Left colon (tissue), 2 donors: ENCODE results near the gene ALG11. TPM values are rescaled to one million over a fixed set of nuclear protein-coding genes. Genes with fewer than 3 reads are reported as not detected.

ENCODE experiments used
- ATAC-seq: fragments of 200-7000 bp; cut with Tn5 transposase; one replicate; pipeline ENCODE4 v1.9.1; 2020; ENCODE audit warnings: mild to moderate bottlenecking, moderate library complexity
- DNase-seq, 2 donors: peaks; one replicate each; pipeline ENCODE4 v3.0.0-alpha.2; 2020
- intact Hi-C, 2 donors: fragments of 100-400 bp; cut with DNase I in 1 of 2; cut with micrococcal nuclease in 1 of 2; formaldehyde crosslinking; loops; one replicate each; pipeline versions ENCODE4 v1.11.2 to v1.14.0; 2022; cut with DNase I, micrococcal nuclease
- total RNA-seq, 2 donors: library from RNA; stranded (reverse); fragmentation: NEBNext Ultra II Directional; extraction: Animal tissue kit (Norgen Biotek cat#: 25700); gene quantifications; one replicate each; pipeline ENCODE4 v1.2.1, GENCODE V29; 2021
- donor health status: DM: no; HTN: no; CAD: no.
- donor health status: DM: yes; HTN: yes; CAD: no.

The ALG11 gene
- total RNA-seq, 2 donors from 2014 or later, result 37.2 to 37.7 TPM

GRCh38 chr13:51995677-51996551 lies 16.3 kb upstream of the ALG11 start:
- intact Hi-C loops, result no loop called here
- DNase-seq (peak; percentile 57 to 72), ATAC-seq (peak; percentile 90)

DNA sequence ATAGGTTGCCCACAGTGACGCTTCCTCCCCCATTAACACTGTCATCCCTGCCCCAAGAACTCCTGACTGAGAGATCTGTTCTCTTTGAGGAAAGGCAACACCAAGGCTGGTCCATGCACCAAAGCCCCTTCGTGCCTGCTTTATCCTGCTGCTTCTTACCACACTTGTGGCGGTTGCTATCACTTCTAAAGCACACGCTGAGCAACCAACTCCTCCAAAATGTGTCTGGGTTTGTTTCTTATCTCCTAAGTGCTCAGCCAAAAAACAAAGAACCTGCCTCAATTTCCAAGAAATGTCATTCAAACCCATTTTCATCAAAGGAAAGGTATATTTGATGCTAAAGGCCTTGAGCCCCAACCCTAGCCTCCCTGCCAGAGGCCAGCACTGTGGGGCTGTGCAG lies 15.6 kb upstream of the ALG11 start:
- intact Hi-C loops, result no loop called here
- no peak for DNase-seq
- ATAC-seq, result no peak

DNA sequence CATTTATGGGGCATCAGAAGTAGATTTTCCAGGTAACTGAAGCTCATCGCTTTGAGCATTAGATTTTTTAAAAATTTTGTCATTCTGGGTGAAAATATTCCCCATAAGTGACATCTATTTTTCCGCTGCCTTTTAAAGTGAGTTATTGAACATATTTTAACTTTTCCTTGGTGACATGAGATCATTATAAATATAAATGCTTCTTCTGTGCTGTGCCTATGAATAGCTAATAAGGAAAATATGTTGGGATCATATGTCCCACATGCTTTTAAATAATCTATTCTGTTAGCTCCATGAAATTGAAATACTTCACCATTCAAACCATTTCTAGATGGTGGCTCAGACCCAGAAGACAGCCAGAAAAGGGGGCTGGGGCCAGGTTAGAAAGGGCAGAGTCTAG lies 15.0 kb upstream of the ALG11 start:
- DNase-seq (no peak), ATAC-seq (no peak)
- intact Hi-C loops, result no loop called here

DNA sequence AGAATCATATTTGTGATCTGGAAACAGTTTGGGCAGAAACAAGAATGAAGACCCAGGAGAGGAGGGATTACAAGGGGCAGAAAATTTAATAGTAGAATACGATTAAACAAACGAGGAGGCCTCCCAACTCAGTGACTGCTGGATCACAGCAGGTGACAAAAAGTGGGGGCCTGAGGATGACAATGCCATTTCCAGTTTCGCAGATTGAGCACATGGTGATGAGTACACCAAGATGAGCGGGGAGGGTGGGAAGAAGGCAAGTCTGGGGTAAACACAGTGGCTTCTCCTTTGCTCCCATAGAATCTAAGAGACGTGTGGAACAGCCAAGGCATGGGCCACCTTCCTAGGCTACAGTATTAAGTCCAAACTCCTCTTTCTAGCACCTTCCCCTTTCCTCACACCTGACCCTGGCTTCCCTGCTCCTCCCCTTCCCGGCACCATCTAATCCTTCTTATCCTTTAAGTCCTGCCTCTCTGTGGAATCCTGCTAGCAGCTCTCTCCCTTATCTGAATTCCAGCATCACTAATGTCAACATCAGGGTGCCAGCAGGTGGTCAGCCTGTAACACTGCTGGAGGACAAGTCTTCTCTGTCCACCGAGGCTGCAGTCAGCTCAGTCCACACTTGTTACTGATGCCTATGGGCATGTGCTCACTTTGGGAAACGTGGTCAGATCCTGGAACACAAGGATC lies 14.4 kb upstream of the ALG11 start:
- DNase-seq (no peak), ATAC-seq (peak; percentile 5)
- intact Hi-C loops, result no loop called here

DNA sequence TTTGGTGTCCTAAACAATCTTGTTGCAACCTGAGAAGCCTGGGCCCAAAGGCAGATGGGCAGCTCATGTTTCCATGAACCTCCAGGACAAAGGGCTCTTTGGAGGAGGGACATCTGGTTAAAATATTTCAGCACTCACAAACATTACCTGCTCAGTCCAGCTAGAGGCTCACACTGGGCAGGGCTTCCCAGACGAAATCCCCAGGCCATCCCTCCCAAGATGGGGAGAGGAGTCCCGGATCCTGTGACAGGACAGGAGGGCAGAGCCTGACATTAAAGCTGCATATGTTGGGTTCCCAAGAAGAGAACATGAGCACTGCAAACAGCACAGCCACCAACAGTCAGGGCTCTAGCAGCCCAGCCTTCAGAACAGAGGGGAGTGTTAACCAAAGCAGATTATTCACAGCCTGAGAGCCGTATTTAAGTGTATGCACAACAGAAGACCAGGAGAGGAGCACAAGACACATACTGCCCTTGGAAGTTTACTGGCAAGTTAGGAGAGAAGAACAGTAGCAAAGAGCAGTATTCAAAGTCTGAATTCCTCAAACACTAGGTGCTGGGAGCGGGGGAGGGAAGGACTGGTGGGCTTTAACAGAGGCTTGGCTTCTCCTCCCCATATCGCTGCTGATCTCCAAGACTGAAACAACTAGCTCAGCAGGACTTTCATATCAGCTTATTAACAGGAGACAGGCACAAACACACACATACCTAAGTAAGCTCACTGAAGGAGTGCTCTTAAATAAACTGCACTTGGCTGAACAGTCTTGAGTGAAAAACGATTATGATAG lies 13.3 kb upstream of the ALG11 start:
- ATAC-seq, result no peak
- intact Hi-C loops, result no loop called here

DNA sequence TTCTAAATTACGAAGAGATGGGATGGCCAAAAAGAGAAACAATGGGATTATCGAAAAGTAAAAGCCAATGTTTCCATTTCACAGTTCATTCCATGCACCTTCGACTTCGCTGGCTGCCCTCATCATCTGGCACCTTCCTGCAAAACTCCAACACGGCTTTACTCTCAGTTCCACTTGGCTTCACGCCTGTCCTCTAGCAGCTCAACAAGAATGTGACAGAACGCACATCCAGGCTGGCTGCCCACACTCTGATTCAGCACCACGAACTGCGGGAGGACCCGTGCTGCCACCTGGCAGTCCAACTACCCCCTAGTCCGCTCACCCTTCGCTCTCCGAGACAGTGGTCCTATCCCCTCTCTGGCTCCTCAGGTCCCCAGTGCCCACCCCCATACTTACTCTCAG lies 12.7 kb upstream of the ALG11 start:
- DNase-seq (no peak), ATAC-seq (no peak)
- intact Hi-C loops, result no loop called here

More for the DNA sequence above, 13.3 kb upstream of the ALG11 start:
- DNase-seq, result no peak

DNA sequence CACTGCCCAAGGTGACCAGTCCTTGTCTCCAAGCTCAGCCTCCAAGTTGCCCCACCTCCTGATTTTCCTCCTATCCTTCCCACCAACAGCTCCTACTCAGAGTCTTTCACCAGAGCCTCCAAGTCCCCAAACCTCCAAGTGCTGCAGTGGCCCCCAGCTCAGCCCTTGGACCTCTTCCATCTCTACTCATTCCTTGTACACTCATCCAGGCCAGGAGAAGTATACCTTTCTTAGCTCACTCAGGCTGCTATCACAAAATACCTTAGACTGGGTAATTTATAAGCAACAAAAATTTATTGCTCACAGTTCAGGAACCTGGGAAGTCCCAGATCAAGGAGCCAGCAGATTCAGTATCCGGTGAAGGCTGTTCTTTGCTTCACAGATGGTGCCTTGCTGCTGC lies 12.3 kb upstream of the ALG11 start:
- DNase-seq (no peak), ATAC-seq (no peak)
- intact Hi-C loops, result loop anchor here in 1 of 2 donors (10.0 kb wide), 1 partner anchor 125 kb away; the partner anchor contains the start of gene NEK5

DNA sequence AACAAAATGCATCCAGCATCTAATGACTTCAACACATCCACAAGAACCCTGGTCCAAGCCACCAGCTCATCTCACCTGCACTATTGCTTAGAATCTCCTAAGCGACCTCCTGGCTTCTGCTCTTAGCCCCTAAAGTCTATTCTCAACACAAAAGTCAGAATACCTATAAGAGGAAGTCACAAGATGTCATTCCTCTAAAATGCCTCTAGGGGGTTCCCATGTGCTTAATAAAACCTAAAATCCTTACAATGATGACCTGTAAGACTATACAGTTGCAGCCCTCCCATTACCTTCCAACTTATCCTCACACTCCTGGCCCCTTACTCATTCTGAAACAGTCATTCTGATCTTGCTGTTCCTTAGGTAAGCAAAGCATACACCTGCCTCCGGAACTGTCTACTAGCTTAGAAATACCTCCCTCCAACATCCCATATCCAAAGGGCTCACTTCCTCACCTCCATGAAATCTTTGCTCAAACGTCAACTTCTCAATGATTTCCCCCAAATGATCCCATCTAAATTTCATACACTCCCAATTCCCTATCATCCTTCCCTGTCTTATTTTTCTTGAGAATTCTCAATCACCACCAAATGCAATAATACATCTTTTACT lies 11.0 kb upstream of the ALG11 start:
- intact Hi-C loops, result loop anchor here in 1 of 2 donors (10.0 kb wide), 1 partner anchor 124 kb away; the partner anchor contains the start of gene NEK5
- no peak for DNase-seq
- peak; percentile 35 for ATAC-seq

DNA sequence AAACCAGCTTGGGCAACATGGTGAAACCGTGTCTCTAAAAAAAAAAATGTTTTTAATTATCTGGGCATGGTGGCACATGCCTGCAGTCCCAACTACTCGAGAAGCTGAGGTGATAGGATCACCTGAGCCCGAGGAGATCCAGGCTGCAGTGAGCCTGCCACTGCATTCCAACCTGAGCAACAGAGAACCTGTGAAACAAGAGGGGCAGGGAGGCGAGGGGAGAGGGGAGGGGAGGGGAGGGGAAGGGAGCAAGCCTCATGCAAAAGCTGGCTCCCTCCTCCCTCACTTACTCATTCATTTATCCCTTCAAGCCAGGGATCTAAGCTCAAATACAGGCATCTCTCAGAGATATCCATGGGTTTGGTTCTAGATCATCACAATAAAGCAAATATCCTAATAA lies 9.8 kb upstream of the ALG11 start:
- DNase-seq, result no peak
- intact Hi-C loops, result loop anchor here in 1 of 2 donors (10.0 kb wide), 1 partner anchor 122 kb away; the partner anchor contains the start of gene NEK5
- no peak for ATAC-seq

DNA sequence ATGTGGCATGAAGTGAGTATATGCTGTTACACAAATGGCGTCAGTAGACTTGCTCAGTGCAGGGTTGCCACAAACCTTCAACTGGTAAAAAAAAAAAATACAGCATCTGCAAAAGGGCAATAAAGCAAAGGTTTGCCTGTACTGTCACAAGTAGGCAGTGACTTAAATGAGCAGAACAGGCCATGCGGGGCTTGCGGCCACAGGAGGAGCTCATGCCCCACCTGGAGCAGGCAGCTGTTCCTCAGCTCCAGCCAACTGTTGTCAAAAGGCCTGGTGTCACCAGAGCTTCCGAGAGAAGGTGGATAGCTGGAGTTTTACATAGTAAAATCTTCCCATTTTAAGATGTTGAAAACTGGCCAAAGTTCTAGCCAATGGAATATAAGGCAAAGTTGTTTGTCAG lies 8.7 kb upstream of the ALG11 start:
- DNase-seq, result peak in 1 of 2 donors; percentile 37

GRCh38 chr13:52004511-52005170 lies 7.6 kb upstream of the ALG11 start:
- DNase-seq (peak; percentile 70 to 75), ATAC-seq (peak; percentile 91)
- intact Hi-C loops, result loop anchor here in 1 of 2 donors (10.0 kb wide), 1 partner anchor 120 kb away; the partner anchor contains the start of gene NEK5

More for the DNA sequence above, 8.7 kb upstream of the ALG11 start:
- intact Hi-C loops, result loop anchor here in 1 of 2 donors (10.0 kb wide), 1 partner anchor 121 kb away; the partner anchor contains the start of gene NEK5
- ATAC-seq, result peak; percentile 59

GRCh38 chr13:52005841-52006522 lies 6.2 kb upstream of the ALG11 start:
- intact Hi-C loops, result loop anchor here in 1 of 2 donors (10.0 kb wide), 1 partner anchor 119 kb away; the partner anchor contains the start of gene NEK5
- ATAC-seq, result no peak
- no peak for DNase-seq

GRCh38 chr13:52006523-52007245 lies 5.5 kb upstream of the ALG11 start:
- DNase-seq (no peak), ATAC-seq (peak; percentile 38)
- intact Hi-C loops, result loop anchor here in 1 of 2 donors (10.0 kb wide), 1 partner anchor 118 kb away; the partner anchor contains the start of gene NEK5

DNA sequence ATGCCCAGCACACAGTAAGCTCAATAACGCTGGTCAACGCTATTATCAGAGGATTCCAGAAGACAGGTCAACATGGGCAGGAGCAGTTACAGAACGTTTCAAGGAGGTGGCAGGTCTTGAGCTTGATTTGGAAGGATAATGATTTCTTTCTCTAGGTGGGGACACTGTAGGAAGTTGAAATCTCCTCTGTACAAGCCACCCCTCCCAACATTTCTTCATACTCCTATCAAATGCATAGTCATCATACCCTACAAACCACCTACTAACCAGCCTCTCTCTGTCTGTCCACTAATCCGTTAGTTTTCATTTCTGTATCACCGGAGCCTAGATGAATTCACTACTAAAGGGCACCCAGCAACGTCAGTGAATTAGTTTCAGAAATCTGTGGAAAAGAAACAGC lies 2.3 kb upstream of the ALG11 start:
- DNase-seq (no peak), ATAC-seq (no peak)
- intact Hi-C loops, result loop anchor here in 1 of 2 donors (10.0 kb wide), 1 partner anchor 115 kb away; the partner anchor contains the start of gene NEK5

DNA sequence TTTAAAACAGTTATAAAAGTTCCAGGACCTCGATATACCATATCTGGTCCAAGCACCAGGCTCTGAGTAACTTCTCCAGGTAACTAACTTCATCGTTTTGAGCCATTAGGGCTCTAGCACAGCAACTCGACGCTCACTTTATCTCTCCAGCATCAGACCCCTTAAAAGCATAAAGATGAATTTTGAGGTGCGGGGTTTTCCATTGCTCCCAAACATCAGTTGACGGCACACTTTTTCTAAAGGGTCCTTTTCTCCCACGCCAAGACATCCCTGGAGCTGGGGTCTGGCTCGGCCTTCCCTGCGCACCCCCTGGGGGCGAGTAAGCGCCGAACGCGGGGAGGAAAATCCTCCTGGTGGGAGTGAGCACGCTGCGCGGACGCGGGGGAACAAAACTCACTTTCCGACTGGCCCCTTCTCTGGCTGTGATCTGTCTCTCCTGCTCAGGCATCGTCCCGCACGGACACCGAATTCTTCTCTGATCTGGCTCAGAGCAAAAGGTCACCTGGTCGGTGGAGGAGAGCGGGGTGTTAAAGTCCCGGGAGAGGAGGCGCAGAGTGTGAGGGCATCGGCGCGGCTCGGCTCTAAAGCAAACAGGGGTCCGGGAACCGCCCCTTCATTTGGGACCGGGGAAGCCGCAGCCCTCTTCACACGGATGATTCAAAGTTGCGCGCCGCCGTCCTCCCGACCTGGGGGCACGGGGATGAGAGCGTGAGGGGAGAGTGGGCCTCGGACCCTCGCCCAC lies 1.1 kb upstream of the ALG11 start, which contains the start of gene ATP7B:
ATP7B (minus strand) TSS at position 561 of the 742 bp plus-strand sequence; CDS start at position 448, 113 bp downstream.
- DNase-seq (peak; percentile 38 to 54), ATAC-seq (peak; percentile 38)
- intact Hi-C loops, result no loop called here

- ATAC-seq, result no peak
- no peak for DNase-seq
- intact Hi-C loops, result no loop called here
These were observed 276 bp downstream of the ALG11 start for GRCh38 chr13:52012512-52012836.
